SW 1271 (cell line): ENCODE data around the gene MPP1.
"Not testable (repeated sequence)": the region's sequence is repeated elsewhere in the genome, so short reads cannot be mapped to it uniquely, and the experiment has no call there.

Experiments
- DNase-seq, 2 experiments: peaks; one replicate each; lab custom pipeline; 2025; lab: John Stamatoyannopoulos, UW

MPP1 gene

GRCh38 chrX:154804957-154805695 lies at the start of gene MPP1:
TSS of gene MPP1 (minus strand) at chrX:154805485. CDS start at chrX:154805373, 112 bp downstream.
- DNase-seq: peak in 1 of 2 experiments; percentile 61

- DNase-seq: no peak
Observed at GRCh38 chrX:154850957-154851611, 45.8 kb upstream of the MPP1 start.

GRCh38 chrX:154840856-154841255 lies 35.6 kb upstream of the MPP1 start:
- peak in 1 of 2 experiments; percentile 22 for DNase-seq

GRCh38 chrX:154836163-154836562 lies 30.9 kb upstream of the MPP1 start:
- no peak for DNase-seq

GRCh38 chrX:154834562-154834961 lies 29.3 kb upstream of the MPP1 start, which contains the start of gene SMIM9:
TSS of gene SMIM9 (minus strand) at chrX:154834662. CDS start at chrX:154830856, 3,806 bp downstream.
- DNase-seq: no peak

GRCh38 chrX:154833746-154834274 lies 28.5 kb upstream of the MPP1 start:
- DNase-seq: no peak

GRCh38 chrX:154829926-154830442 lies 24.7 kb upstream of the MPP1 start:
- no peak for DNase-seq

GRCh38 chrX:154829134-154829533 lies 23.8 kb upstream of the MPP1 start:
- DNase-seq: no peak

GRCh38 chrX:154828016-154828408 lies 22.7 kb upstream of the MPP1 start:
- DNase-seq: no peak

GRCh38 chrX:154827194-154828015 lies 22.1 kb upstream of the MPP1 start:
- no peak for DNase-seq

- DNase-seq: not testable (repeated sequence)
Observed at GRCh38 chrX:154825586-154825985, 20.3 kb upstream of the MPP1 start.

GRCh38 chrX:154824638-154825037 lies 19.4 kb upstream of the MPP1 start:
- DNase-seq: no peak

- DNase-seq: no peak
Observed at GRCh38 chrX:154822029-154822428, 16.7 kb upstream of the MPP1 start.

GRCh38 chrX:154821523-154821922 lies 16.2 kb upstream of the MPP1 start:
- no peak for DNase-seq

- DNase-seq: no peak
Observed at GRCh38 chrX:154819771-154820341, 14.6 kb upstream of the MPP1 start.

- DNase-seq: no peak
Observed at GRCh38 chrX:154818916-154819770, 13.9 kb upstream of the MPP1 start.

GRCh38 chrX:154817048-154817618 lies 11.8 kb upstream of the MPP1 start:
- not testable (repeated sequence) for DNase-seq

GRCh38 chrX:154816326-154816898 lies 11.1 kb upstream of the MPP1 start:
- not testable (repeated sequence) for DNase-seq

GRCh38 chrX:154815274-154815818 lies 10.1 kb upstream of the MPP1 start:
- DNase-seq: no peak

GRCh38 chrX:154813801-154814200 lies 8.5 kb upstream of the MPP1 start:
- no peak for DNase-seq
